Globus pallidus (tissue), 1 donor: ENCODE results near the gene SH2D3C.

Experiments
- DNase-seq: peaks from one replicate; pipeline ENCODE4 v3.0.0-alpha.2; 2015; ENCODE audit warnings: low spot score

SH2D3C gene

GRCh38 chr9:127720031-127720864 is 58.2 kb downstream of the SH2D3C start:
- no peak for DNase-seq

GRCh38 chr9:127717766-127718165 is 60.7 kb downstream of the SH2D3C start:
- DNase-seq: no peak

- DNase-seq: no peak
These were observed 62.1 kb downstream of the SH2D3C start for GRCh38 chr9:127716412-127716811.

- peak; percentile 95 for DNase-seq
These were observed 62.8 kb downstream of the SH2D3C start, which contains the start of the genes PTRH1 and TTC16 for GRCh38 chr9:127715470-127716337. PTRH1 (minus strand) TSS chr9:127715663; CDS start chr9:127715639, 24 bp downstream. TTC16 (plus strand) TSS chr9:127716079; CDS start chr9:127716146, 67 bp downstream.

GRCh38 chr9:127714951-127715469 is 63.5 kb downstream of the SH2D3C start:
- no peak for DNase-seq

- DNase-seq: no peak
These were observed 64.3 kb downstream of the SH2D3C start for GRCh38 chr9:127714020-127714750.

GRCh38 chr9:127712867-127713266 is 65.6 kb downstream of the SH2D3C start:
- DNase-seq: no peak

- DNase-seq: no peak
These were observed 66.1 kb downstream of the SH2D3C start for GRCh38 chr9:127712371-127712770.

GRCh38 chr9:127711831-127712274 is 66.6 kb downstream of the SH2D3C start:
- no peak for DNase-seq

- DNase-seq: no peak
These were observed 67.2 kb downstream of the SH2D3C start for GRCh38 chr9:127711226-127711701.

- DNase-seq: no peak
These were observed 68.2 kb downstream of the SH2D3C start for GRCh38 chr9:127710204-127710783.

- DNase-seq: no peak
These were observed 69.4 kb downstream of the SH2D3C start for GRCh38 chr9:127708952-127709587.

GRCh38 chr9:127707766-127708165 is 70.7 kb downstream of the SH2D3C start:
- DNase-seq: no peak

GRCh38 chr9:127706836-127707241 is 71.6 kb downstream of the SH2D3C start, which contains the start of gene CFAP157:
CFAP157 (plus strand) TSS chr9:127706988; CDS start chr9:127707032, 44 bp downstream.
- no peak for DNase-seq

- DNase-seq: no peak
These were observed 72.7 kb downstream of the SH2D3C start for GRCh38 chr9:127705577-127706379.

GRCh38 chr9:127703289-127703946 is 75.0 kb downstream of the SH2D3C start:
- no peak for DNase-seq

GRCh38 chr9:127700594-127701255 is 77.7 kb downstream of the SH2D3C start:
- DNase-seq: no peak

- DNase-seq: no peak
These were observed 78.3 kb downstream of the SH2D3C start for GRCh38 chr9:127700140-127700539.
